Adrenal gland (tissue), 5 donors: ENCODE measurements around the gene FAAP100.

Experiments used
- POLR2A ChIP-seq, 2 donors: fragments of 450-650 bp; IDR thresholded peaks; one replicate each; pipeline ENCODE4 v1.6.1; 2017; ENCODE audit warnings: antibody characterized with exemption in 2 of 2, mild to moderate bottlenecking in 2 of 2, moderate library complexity in 1 of 2
- TF ChIP-seq, protein P1 (sequence below), 6 experiments: fragments of 450-650 bp in 4 of 6; fragments of 200-600 bp in 2 of 6; sonication (generic) in 1 of 6; IDR thresholded peaks; 1 replicate in 5 of 6; 2 replicates in 1 of 6; pipeline versions ENCODE4 v1.5.1 to v1.8.0; 2016 to 2021; ENCODE audit warnings: antibody characterized with exemption in 6 of 6, mild to moderate bottlenecking in 2 of 6, moderate library complexity in 1 of 6
- donor health status: DM: no; HTN: no; CAD: no.

DNA sequence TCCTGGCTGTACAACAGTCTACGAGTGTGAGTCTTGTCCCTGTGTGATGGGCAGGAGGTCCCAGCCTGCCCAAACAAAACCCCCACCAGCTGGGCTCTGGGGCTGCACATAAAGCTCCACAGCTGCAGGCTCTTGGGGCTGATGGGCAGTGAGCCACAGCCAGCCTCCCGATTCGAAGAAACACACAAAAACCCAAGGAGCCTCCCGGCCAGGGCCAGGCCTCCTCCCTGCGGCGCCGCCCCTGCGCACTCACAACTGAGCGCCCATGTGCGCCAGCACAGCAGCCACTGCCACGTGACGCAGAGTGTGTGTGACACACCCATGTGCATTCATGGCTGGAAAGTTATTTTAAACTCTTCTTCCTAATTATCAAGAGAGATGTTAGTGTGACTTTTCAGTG is 30.6 kb upstream of the FAAP100 start:
- TF ChIP-seq, protein P1, sequence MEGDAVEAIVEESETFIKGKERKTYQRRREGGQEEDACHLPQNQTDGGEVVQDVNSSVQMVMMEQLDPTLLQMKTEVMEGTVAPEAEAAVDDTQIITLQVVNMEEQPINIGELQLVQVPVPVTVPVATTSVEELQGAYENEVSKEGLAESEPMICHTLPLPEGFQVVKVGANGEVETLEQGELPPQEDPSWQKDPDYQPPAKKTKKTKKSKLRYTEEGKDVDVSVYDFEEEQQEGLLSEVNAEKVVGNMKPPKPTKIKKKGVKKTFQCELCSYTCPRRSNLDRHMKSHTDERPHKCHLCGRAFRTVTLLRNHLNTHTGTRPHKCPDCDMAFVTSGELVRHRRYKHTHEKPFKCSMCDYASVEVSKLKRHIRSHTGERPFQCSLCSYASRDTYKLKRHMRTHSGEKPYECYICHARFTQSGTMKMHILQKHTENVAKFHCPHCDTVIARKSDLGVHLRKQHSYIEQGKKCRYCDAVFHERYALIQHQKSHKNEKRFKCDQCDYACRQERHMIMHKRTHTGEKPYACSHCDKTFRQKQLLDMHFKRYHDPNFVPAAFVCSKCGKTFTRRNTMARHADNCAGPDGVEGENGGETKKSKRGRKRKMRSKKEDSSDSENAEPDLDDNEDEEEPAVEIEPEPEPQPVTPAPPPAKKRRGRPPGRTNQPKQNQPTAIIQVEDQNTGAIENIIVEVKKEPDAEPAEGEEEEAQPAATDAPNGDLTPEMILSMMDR (IDR thresholded peaks at IDR 0.05): no peak
- no peak for TF ChIP-seq POLR2A (IDR thresholded peaks at IDR 0.05)
